Measurements from ENCODE around the gene ETS1.

DNA sequence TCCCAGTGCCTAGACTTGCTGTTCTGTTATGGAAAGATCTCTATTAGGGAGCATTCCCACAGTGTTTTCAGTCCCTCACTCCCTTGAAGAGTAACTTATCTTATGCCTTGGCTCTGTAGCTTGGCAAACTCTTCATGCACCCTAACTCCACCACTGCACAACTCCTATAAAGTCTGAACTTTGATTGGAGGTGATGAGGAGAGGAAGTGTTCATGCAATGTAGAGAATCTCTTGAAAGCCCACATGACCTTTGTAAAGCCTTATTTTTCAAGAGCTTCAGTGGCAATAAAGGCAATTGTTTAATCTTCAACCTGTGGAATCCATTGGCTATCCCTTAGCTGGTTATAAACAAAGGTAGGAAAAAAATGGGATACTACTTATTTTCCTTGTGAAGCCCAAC, 176.2 kb downstream of the ETS1 start:
- TF ChIP-seq, protein P1, sequence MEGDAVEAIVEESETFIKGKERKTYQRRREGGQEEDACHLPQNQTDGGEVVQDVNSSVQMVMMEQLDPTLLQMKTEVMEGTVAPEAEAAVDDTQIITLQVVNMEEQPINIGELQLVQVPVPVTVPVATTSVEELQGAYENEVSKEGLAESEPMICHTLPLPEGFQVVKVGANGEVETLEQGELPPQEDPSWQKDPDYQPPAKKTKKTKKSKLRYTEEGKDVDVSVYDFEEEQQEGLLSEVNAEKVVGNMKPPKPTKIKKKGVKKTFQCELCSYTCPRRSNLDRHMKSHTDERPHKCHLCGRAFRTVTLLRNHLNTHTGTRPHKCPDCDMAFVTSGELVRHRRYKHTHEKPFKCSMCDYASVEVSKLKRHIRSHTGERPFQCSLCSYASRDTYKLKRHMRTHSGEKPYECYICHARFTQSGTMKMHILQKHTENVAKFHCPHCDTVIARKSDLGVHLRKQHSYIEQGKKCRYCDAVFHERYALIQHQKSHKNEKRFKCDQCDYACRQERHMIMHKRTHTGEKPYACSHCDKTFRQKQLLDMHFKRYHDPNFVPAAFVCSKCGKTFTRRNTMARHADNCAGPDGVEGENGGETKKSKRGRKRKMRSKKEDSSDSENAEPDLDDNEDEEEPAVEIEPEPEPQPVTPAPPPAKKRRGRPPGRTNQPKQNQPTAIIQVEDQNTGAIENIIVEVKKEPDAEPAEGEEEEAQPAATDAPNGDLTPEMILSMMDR (conservative IDR thresholded peaks at IDR 0.05 in 1 of 2, IDR thresholded peaks at IDR 0.05 in 1 of 2; ENCODE audit: extremely low read depth in 1 of 2, insufficient read depth in 1 of 2, low read depth in 1 of 2, low read length in 2 of 2) = no peak
- TF ChIP-seq EZH2 (IDR thresholded peaks at IDR 0.05; ENCODE audit: borderline replicate concordance, low read length) = no peak

Data from mammary epithelial cell (primary cell).